Activated B cell treated with CpG ODN at 0.5 μM for 24 hours (primary cell): ENCODE measurements around the gene SLC38A8. TPM values are rescaled to one million over a fixed set of nuclear protein-coding genes. Genes with fewer than 3 reads are reported as not detected.

Source experiments
- ATAC-seq: fragments of 200-7000 bp; cut with Tn5 transposase; one replicate; pipeline ENCODE4 v1.10.0; 2021; ENCODE audit warnings: low read depth, mild to moderate bottlenecking, moderate library complexity
- CTCF ChIA-PET: fragments of 350-600 bp; sonication (Branson Sonifier 250); formaldehyde crosslinking; loops from one replicate; lab custom pipeline; 2021; ENCODE audit warnings: antibody characterized with exemption; lab: Charles Lee
- POLR2A ChIA-PET: fragments of 350-600 bp; sonication (Branson Sonifier 250); formaldehyde crosslinking; loops from one replicate; lab custom pipeline; 2021; ENCODE audit warnings: antibody characterized with exemption; lab: Charles Lee
- DNase-seq: peaks from one replicate; pipeline ENCODE4 v3.0.0; 2022
- H3K27ac Mint-ChIP-seq: one replicate; pipeline ENCODE4 v1.8.0; 2020; ENCODE audit warnings: mixed read lengths
- H3K27me3 Mint-ChIP-seq: one replicate; pipeline ENCODE4 v1.8.0; 2021; ENCODE audit warnings: mixed read lengths
- H3K36me3 Mint-ChIP-seq: one replicate; pipeline ENCODE4 v1.8.0; 2021; ENCODE audit warnings: low read depth, mixed read lengths
- H3K4me1 Mint-ChIP-seq: one replicate; pipeline ENCODE4 v1.8.0; 2021; ENCODE audit warnings: mixed read lengths
- H3K4me3 Mint-ChIP-seq: one replicate; pipeline ENCODE4 v1.8.0; 2020; ENCODE audit warnings: mild to moderate bottlenecking, mixed read lengths
- H3K9me3 Mint-ChIP-seq: one replicate; pipeline ENCODE4 v1.8.0; 2020; ENCODE audit warnings: mixed read lengths
- CTCF ChIP-seq: fragments of 200-600 bp; IDR thresholded peaks from one replicate; pipeline ENCODE4 v1.8.0; 2022; ENCODE audit warnings: antibody characterized with exemption, mild to moderate bottlenecking
- intact Hi-C: fragments of 100-400 bp; cut with micrococcal nuclease; formaldehyde crosslinking; loops from one replicate; pipeline ENCODE4 v1.15.1; 2024
- total RNA-seq: library from RNA; stranded (reverse); gene quantifications from 2 replicates; pipeline ENCODE4 v1.2.3, GENCODE V29; 2022

The SLC38A8 gene
- total RNA-seq, 1 donor from 2014 or later, result not detected

DNA sequence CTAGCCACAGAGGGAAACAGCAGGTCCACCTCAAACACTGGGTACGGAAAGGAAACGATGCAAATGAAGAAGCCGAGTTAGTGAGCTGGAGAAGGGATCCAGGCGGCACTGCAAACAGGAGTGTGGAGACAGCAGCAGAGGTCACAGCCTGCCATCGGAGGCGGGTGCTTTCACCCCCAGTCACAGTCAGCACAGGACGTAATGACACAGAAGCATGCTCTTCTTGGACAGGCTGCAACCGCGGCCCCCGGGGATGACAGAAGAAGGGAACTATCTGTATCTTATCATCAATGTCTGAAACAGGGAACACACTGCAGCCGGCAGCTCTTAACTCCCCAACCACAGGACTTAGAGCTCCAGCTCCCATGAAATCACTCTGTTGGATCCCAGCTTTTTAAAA is 16.1 kb upstream of the SLC38A8 start:
- CTCF ChIA-PET, result no interaction called here
- POLR2A ChIA-PET, result no interaction called here
- H3K27me3 Mint-ChIP-seq, result no peaks in the 10 kb centered on the region
- DNase-seq, result no peak
- H3K9me3 Mint-ChIP-seq, result no peaks in the 10 kb centered on the region
- no peak for ATAC-seq
- H3K36me3 Mint-ChIP-seq, result peaks cover 95% of the 10 kb centered on the region
- intact Hi-C loops, result no loop called here
- H3K4me3 Mint-ChIP-seq, result no peak overlapping the region
- H3K27ac Mint-ChIP-seq, result no peak overlapping the region
- no peak for TF ChIP-seq CTCF
- no peaks in the 10 kb centered on the region for H3K4me1 Mint-ChIP-seq

- CTCF ChIA-PET, result no interaction called here
- no peaks in the 10 kb centered on the region for H3K4me1 Mint-ChIP-seq
- intact Hi-C loops, result no loop called here
- no peaks in the 10 kb centered on the region for H3K9me3 Mint-ChIP-seq
- no peak for TF ChIP-seq CTCF
- no peak overlapping the region for H3K4me3 Mint-ChIP-seq
- H3K27ac Mint-ChIP-seq, result no peak overlapping the region
- no peak for DNase-seq
- POLR2A ChIA-PET, result no interaction called here
- H3K27me3 Mint-ChIP-seq, result no peaks in the 10 kb centered on the region
- H3K36me3 Mint-ChIP-seq, result peaks cover 95% of the 10 kb centered on the region
- ATAC-seq, result no peak
These were observed 15.6 kb upstream of the SLC38A8 start for GRCh38 chr16:84058211-84058610.

DNA sequence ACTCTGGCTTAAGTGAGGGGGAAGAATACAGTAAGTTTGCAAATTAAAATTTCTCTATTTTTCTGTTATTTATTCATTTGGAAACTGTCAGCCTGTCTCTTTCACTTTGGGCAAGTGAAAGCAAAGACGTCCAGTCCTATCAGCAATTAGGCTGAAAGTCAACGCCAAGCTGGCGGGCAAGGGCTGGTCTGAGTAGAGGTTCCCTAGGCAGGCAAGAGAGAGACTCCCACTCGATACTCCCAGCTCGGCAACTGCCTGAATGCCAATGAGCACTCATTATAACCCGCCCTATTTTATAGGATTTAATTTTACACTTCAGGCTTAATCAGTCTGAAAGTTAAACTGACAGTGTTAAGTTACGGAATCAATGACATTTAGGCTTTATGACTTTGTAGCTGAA is 14.3 kb upstream of the SLC38A8 start:
- intact Hi-C loops, result no loop called here
- ChIA-PET POLR2A (no interaction called here), CTCF (no interaction called here)
- DNase-seq, result peak; percentile 0
- Mint-ChIP-seq H3K27me3 (no peaks in the 10 kb centered on the region), H3K36me3 (peaks cover 97% of the 10 kb centered on the region), H3K4me3 (no peak overlapping the region), H3K27ac (no peak overlapping the region), H3K9me3 (no peaks in the 10 kb centered on the region), H3K4me1 (no peaks in the 10 kb centered on the region)
- no peak for ATAC-seq
- TF ChIP-seq CTCF, result no peak

- Mint-ChIP-seq H3K4me1 (no peaks in the 10 kb centered on the region), H3K9me3 (no peaks in the 10 kb centered on the region), H3K4me3 (no peak overlapping the region), H3K27me3 (no peaks in the 10 kb centered on the region), H3K27ac (no peak overlapping the region), H3K36me3 (peaks cover 89% of the 10 kb centered on the region)
- intact Hi-C loops, result no loop called here
- POLR2A ChIA-PET, result no interaction called here
- ATAC-seq (no peak), DNase-seq (peak; percentile 2)
- CTCF ChIA-PET, result no interaction called here
- TF ChIP-seq CTCF, result no peak
These were observed 13.4 kb upstream of the SLC38A8 start for GRCh38 chr16:84055801-84056634.

- POLR2A ChIA-PET, result no interaction called here
- no peaks in the 10 kb centered on the region for H3K4me1 Mint-ChIP-seq
- H3K27ac Mint-ChIP-seq, result no peak overlapping the region
- CTCF ChIA-PET, result no interaction called here
- ATAC-seq (no peak), DNase-seq (no peak)
- peaks cover 85% of the 10 kb centered on the region for H3K36me3 Mint-ChIP-seq
- intact Hi-C loops, result no loop called here
- H3K27me3 Mint-ChIP-seq, result no peaks in the 10 kb centered on the region
- H3K9me3 Mint-ChIP-seq, result no peaks in the 10 kb centered on the region
- TF ChIP-seq CTCF, result no peak
- no peak overlapping the region for H3K4me3 Mint-ChIP-seq
These were observed 12.8 kb upstream of the SLC38A8 start for GRCh38 chr16:84055366-84055765.
